HCT116 (cell line): Measurements from ENCODE around the gene COX10. TPM values are rescaled to one million over a fixed set of nuclear protein-coding genes. Genes with fewer than 3 reads are reported as not detected.

ENCODE experiments used
- ATAC-seq: fragments of 200-7000 bp; cut with Tn5 transposase; 2 replicates; pipeline ENCODE4 v1.9.1; 2020; ENCODE audit warnings: mild to moderate bottlenecking, moderate library complexity
- BruUV-seq: library from RNA; stranded (reverse); fragments of 400-500 nt; replicated peaks from 2 replicates; lab custom pipeline; 2021; lab: Mats Ljungman, UMichigan
- CTCF ChIA-PET: fragments of 300-600 bp; sonication (Branson Sonifier 250); formaldehyde crosslinking; loops from one replicate; lab custom pipeline; 2021; ENCODE audit warnings: antibody characterized with exemption; lab: Charles Lee
- POLR2A ChIA-PET: fragments of 300-600, 350-600 bp; sonication (Branson Sonifier 250); formaldehyde crosslinking; loops from one replicate; lab custom pipeline; 2021; ENCODE audit warnings: antibody characterized with exemption; lab: Charles Lee
- RAD21 ChIA-PET, 2 experiments: fragments of 300-600 bp; sonication (Branson Sonifier 250); formaldehyde crosslinking; loops; one replicate each; lab custom pipeline; 2023; ENCODE audit warnings: low total read pairs in 2 of 2; ENCODE audit not compliant: uncharacterized antibody in 2 of 2, unreplicated experiment in 2 of 2, low non-redundant PET in 1 of 2; lab: Charles Lee
- DNase-seq: peaks from one replicate; pipeline ENCODE4 v3.0.0-alpha.2; 2010; ENCODE audit warnings: low read depth, low spot score
- H2AFZ ChIP-seq: fragments of 200-600 bp; shearing (Covaris generic), sonication (generic); 2 replicates; pipeline ENCODE4 v1.6.1; 2017; ENCODE audit warnings: low read depth, mixed run types, mixed read lengths, antibody characterized with exemption, low read length; ENCODE audit not compliant: poor library complexity, severe bottlenecking
- H3K27ac ChIP-seq: 2 replicates; pipeline ENCODE4 v1.5.1; 2012; ENCODE audit warnings: low read depth, low read length
- H3K27me3 ChIP-seq: fragments of 200-600 bp; sonication (generic); 2 replicates; pipeline ENCODE4 v1.6.1; 2016; ENCODE audit warnings: mixed run types, low read length, mixed read lengths; ENCODE audit not compliant: insufficient read depth
- H3K36me3 ChIP-seq, 2 experiments: fragments of 200-500 bp in 1 of 2; fragments of 200-600 bp in 1 of 2; sonication (Bioruptor generic) in 1 of 2; sonication (generic) in 1 of 2; 2 replicates each; pipeline versions ENCODE4 v1.5.1 to v1.6.1; 2014 to 2016; ENCODE audit warnings: low read length in 2 of 2, inconsistent platforms in 1 of 2, mixed read lengths in 1 of 2, mixed run types in 1 of 2; ENCODE audit not compliant: insufficient read depth in 2 of 2, control insufficient read depth in 1 of 2
- H3K4me1 ChIP-seq, 2 experiments: fragments of 200-600 bp in 1 of 2; sonication (generic) in 1 of 2; 2 replicates each; pipeline versions ENCODE4 v1.5.1 to v1.6.1; 2012 to 2017; ENCODE audit warnings: low read length in 2 of 2, inconsistent platforms in 1 of 2, mild to moderate bottlenecking in 1 of 2, mixed read lengths in 1 of 2, mixed run types in 1 of 2, moderate library complexity in 1 of 2; ENCODE audit not compliant: insufficient read depth in 2 of 2, control insufficient read depth in 1 of 2
- H3K4me2 ChIP-seq: fragments of 200-600 bp; sonication (generic); 2 replicates; pipeline ENCODE4 v1.6.1; 2017; ENCODE audit warnings: mixed run types, low read length, mixed read lengths
- H3K4me3 ChIP-seq, 2 experiments: fragments of 200-600 bp in 1 of 2; sonication (generic) in 1 of 2; replicated peaks in 1 of 2; 2 replicates each; pipeline ENCODE4 v1.5.1; 2011 to 2016; ENCODE audit warnings: low read length in 2 of 2, control low read depth in 1 of 2, low read depth in 1 of 2, mild to moderate bottlenecking in 1 of 2, mixed read lengths in 1 of 2, mixed run types in 1 of 2
- H3K79me2 ChIP-seq: fragments of 200-600 bp; sonication (generic); 2 replicates; pipeline ENCODE4 v1.6.1; 2017; ENCODE audit warnings: mild to moderate bottlenecking, mixed run types, low read length, moderate library complexity, mixed read lengths; ENCODE audit not compliant: insufficient read depth
- H3K9ac ChIP-seq: fragments of 200-600 bp; sonication (generic); 2 replicates; pipeline ENCODE4 v1.6.1; 2016; ENCODE audit warnings: low read length, mixed read lengths
- H3K9me2 ChIP-seq: fragments of 200-600 bp; sonication (generic), shearing (Covaris generic); 2 replicates; pipeline ENCODE4 v1.6.1; 2017; ENCODE audit warnings: mixed run types, mild to moderate bottlenecking, moderate library complexity; ENCODE audit not compliant: insufficient read depth
- H3K9me3 ChIP-seq, 2 experiments: fragments of 200-500 bp in 1 of 2; fragments of 200-600 bp in 1 of 2; sonication (Bioruptor generic) in 1 of 2; sonication (generic) in 1 of 2; 2 replicates each; pipeline ENCODE4 v1.6.1; 2014 to 2017; ENCODE audit warnings: low read length in 2 of 2, mixed read lengths in 2 of 2, inconsistent platforms in 1 of 2, low read depth in 1 of 2, mild to moderate bottlenecking in 1 of 2, mixed run types in 1 of 2, moderate library complexity in 1 of 2; ENCODE audit not compliant: control insufficient read depth in 1 of 2, insufficient read depth in 1 of 2
- H4K20me1 ChIP-seq: fragments of 200-600 bp; sonication (generic), shearing (Covaris generic); 2 replicates; pipeline ENCODE4 v1.6.1; 2017; ENCODE audit warnings: mixed run types, mild to moderate bottlenecking, moderate library complexity; ENCODE audit not compliant: insufficient read depth
- ATF3 ChIP-seq: IDR thresholded peaks from 2 replicates; pipeline ENCODE4 v1.6.1; 2012
- CBX3 ChIP-seq: IDR thresholded peaks from 2 replicates; pipeline ENCODE4 v1.6.1; 2012; ENCODE audit warnings: low read depth
- EGR1 ChIP-seq: IDR thresholded peaks from 2 replicates; pipeline ENCODE4 v1.6.1; 2012; ENCODE audit warnings: low read depth
- EZH2phosphoT487 ChIP-seq: fragments of 200-600 bp; IDR thresholded peaks from 2 replicates; pipeline ENCODE4 v1.6.1; 2018; ENCODE audit warnings: antibody characterized with exemption, borderline replicate concordance
- FOSL1 ChIP-seq: IDR thresholded peaks from 2 replicates; pipeline ENCODE4 v1.6.1; 2012; ENCODE audit warnings: low read depth
- POLR2A ChIP-seq: IDR thresholded peaks from 2 replicates; pipeline ENCODE4 v1.7.0; 2011; ENCODE audit warnings: borderline replicate concordance; ENCODE audit not compliant: insufficient read depth, insufficient read length; ENCODE audit errors: extremely low read depth
- POLR2AphosphoS5 ChIP-seq: IDR thresholded peaks from 2 replicates; pipeline ENCODE4 v1.6.1; 2011; ENCODE audit warnings: mild to moderate bottlenecking, low read depth, low read length, moderate library complexity
- RAD21 ChIP-seq: IDR thresholded peaks from 2 replicates; pipeline ENCODE4 v1.6.1; 2012; ENCODE audit warnings: low read depth, mild to moderate bottlenecking
- SIN3A ChIP-seq: IDR thresholded peaks from 2 replicates; pipeline ENCODE4 v1.6.1; 2012; ENCODE audit warnings: low read depth
- SP1 ChIP-seq: IDR thresholded peaks from 2 replicates; pipeline ENCODE4 v1.6.1; 2012; ENCODE audit warnings: low read depth
- SRF ChIP-seq: IDR thresholded peaks from 2 replicates; pipeline ENCODE4 v1.6.1; 2012; ENCODE audit warnings: low read depth
- YY1 ChIP-seq: IDR thresholded peaks from 2 replicates; pipeline ENCODE4 v1.6.1; 2011; ENCODE audit warnings: low read length, low read depth, moderate library complexity, mild to moderate bottlenecking; ENCODE audit not compliant: insufficient replicate concordance; ENCODE audit errors: extremely low read depth
- ZNF274 ChIP-seq: fragments of 200-500 bp; sonication (Bioruptor generic); IDR thresholded peaks from 2 replicates; pipeline ENCODE4 v1.6.1; 2014; ENCODE audit warnings: mild to moderate bottlenecking, low read depth, low read length, inconsistent platforms
- intact Hi-C: fragments of 100-400 bp; cut with micrococcal nuclease; formaldehyde crosslinking; loops from 2 replicates; pipeline ENCODE4 v1.10.0; 2022
- total RNA-seq: library from RNA; stranded (reverse); gene quantifications from one replicate; pipeline ENCODE4 v1.2.1, GENCODE V29; 2021; ENCODE audit not compliant: unreplicated experiment
- TF ChIP-seq, protein P1 (sequence below): IDR thresholded peaks from 2 replicates; pipeline ENCODE4 v1.6.1; 2012
- TF ChIP-seq, protein P2 (sequence below): IDR thresholded peaks from 2 replicates; pipeline ENCODE4 v1.6.1; 2012; ENCODE audit warnings: low read depth

The COX10 gene
- total RNA-seq, 1 experiment from 2014 or later, result 22.4 TPM

GRCh38 chr17:14123619-14124278, 54.4 kb downstream of the COX10 start:
- no peak overlapping the region for H3K9ac ChIP-seq
- BruUV-seq, result no TSS peak
- TF ChIP-seq SIN3A (no peak), CBX3 (no peak), SP1 (no peak), POLR2A (no peak), YY1 (no peak), SRF (no peak), POLR2AphosphoS5 (no peak), EGR1 (no peak), ZNF274 (no peak), EZH2phosphoT487 (no peak), RAD21 (no peak), ATF3 (no peak), FOSL1 (no peak)
- TF ChIP-seq, protein P1, sequence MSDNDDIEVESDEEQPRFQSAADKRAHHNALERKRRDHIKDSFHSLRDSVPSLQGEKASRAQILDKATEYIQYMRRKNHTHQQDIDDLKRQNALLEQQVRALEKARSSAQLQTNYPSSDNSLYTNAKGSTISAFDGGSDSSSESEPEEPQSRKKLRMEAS, result no peak
- TF ChIP-seq, protein P2, sequence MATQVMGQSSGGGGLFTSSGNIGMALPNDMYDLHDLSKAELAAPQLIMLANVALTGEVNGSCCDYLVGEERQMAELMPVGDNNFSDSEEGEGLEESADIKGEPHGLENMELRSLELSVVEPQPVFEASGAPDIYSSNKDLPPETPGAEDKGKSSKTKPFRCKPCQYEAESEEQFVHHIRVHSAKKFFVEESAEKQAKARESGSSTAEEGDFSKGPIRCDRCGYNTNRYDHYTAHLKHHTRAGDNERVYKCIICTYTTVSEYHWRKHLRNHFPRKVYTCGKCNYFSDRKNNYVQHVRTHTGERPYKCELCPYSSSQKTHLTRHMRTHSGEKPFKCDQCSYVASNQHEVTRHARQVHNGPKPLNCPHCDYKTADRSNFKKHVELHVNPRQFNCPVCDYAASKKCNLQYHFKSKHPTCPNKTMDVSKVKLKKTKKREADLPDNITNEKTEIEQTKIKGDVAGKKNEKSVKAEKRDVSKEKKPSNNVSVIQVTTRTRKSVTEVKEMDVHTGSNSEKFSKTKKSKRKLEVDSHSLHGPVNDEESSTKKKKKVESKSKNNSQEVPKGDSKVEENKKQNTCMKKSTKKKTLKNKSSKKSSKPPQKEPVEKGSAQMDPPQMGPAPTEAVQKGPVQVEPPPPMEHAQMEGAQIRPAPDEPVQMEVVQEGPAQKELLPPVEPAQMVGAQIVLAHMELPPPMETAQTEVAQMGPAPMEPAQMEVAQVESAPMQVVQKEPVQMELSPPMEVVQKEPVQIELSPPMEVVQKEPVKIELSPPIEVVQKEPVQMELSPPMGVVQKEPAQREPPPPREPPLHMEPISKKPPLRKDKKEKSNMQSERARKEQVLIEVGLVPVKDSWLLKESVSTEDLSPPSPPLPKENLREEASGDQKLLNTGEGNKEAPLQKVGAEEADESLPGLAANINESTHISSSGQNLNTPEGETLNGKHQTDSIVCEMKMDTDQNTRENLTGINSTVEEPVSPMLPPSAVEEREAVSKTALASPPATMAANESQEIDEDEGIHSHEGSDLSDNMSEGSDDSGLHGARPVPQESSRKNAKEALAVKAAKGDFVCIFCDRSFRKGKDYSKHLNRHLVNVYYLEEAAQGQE, result no peak
- TF ChIP-seq, all 23 proteins: peak for 0

More at GRCh38 chr17:14123619-14124278, 54.4 kb downstream of the COX10 start:
- no peak overlapping the region for H3K4me2 ChIP-seq
- no peak for DNase-seq
- no peaks in the 10 kb centered on the region for H3K36me3 ChIP-seq
- peaks cover 52% of the 10 kb centered on the region for H3K79me2 ChIP-seq
- ChIA-PET CTCF (no interaction called here), RAD21 (no interaction called here), POLR2A (no interaction called here)
- ATAC-seq, result no peak
- intact Hi-C loops, result no loop called here
- no peaks in the 10 kb centered on the region for H3K9me3 ChIP-seq
- no peaks in the 10 kb centered on the region for H3K27me3 ChIP-seq
- no peak overlapping the region for H3K4me3 ChIP-seq
- no peak overlapping the region for H3K27ac ChIP-seq
- H3K4me1 ChIP-seq, result no peaks in the 10 kb centered on the region
- H4K20me1 ChIP-seq, result peaks cover 9% of the 10 kb centered on the region; the same call in 1 of the 2 replicates
- H3K9me2 ChIP-seq, result no peaks in the 10 kb centered on the region
- H2AFZ ChIP-seq, result no peak overlapping the region
